ENCODE measurements around the gene MRPL2. TPM values are rescaled to one million over a fixed set of nuclear protein-coding genes. Genes with fewer than 3 reads are reported as not detected.
A peak's percentile ranks its signal among the peaks of the same experiment; 100 is the strongest.
"Not testable (repeated sequence)": the region's sequence is repeated elsewhere in the genome, so short reads cannot be mapped to it uniquely, and the experiment has no call there.

MRPL2 gene
- total RNA-seq, 1 donor from 2014 or later = 13.1 TPM

GRCh38 chr6:43053545-43054205, 5.6 kb downstream of the MRPL2 start, which contains the start of gene CUL7:
TSS of gene CUL7 (minus strand) at chr6:43053851. CDS start at chr6:43052788, 1,063 bp downstream.
- DNase-seq (ENCODE audit: low read depth in 2 of 2) = peak; percentile 81 to 97

GRCh38 chr6:43052842-43053544, 6.2 kb downstream of the MRPL2 start:
- peak in 1 of 2 donors; percentile 39 for DNase-seq (ENCODE audit: low read depth in 2 of 2)

GRCh38 chr6:43052225-43052841, 6.9 kb downstream of the MRPL2 start:
- no peak for DNase-seq (ENCODE audit: low read depth in 2 of 2)

GRCh38 chr6:43050981-43051380, 8.3 kb downstream of the MRPL2 start:
- DNase-seq (ENCODE audit: low read depth in 2 of 2) = no peak

- no peak for DNase-seq (ENCODE audit: low read depth in 2 of 2)
Measured at GRCh38 chr6:43047998-43048397, 11.2 kb downstream of the MRPL2 start.

- no peak for DNase-seq (ENCODE audit: low read depth in 2 of 2)
Measured at GRCh38 chr6:43045371-43045930, 13.8 kb downstream of the MRPL2 start.

GRCh38 chr6:43043310-43043709, 15.9 kb downstream of the MRPL2 start:
- DNase-seq (ENCODE audit: low read depth in 2 of 2) = no peak

GRCh38 chr6:43041475-43041874, 17.8 kb downstream of the MRPL2 start:
- DNase-seq (ENCODE audit: low read depth in 2 of 2) = not testable (repeated sequence)

- no peak for DNase-seq (ENCODE audit: low read depth in 2 of 2)
Measured at GRCh38 chr6:43040542-43041257, 18.5 kb downstream of the MRPL2 start.

- no peak for DNase-seq (ENCODE audit: low read depth in 2 of 2)
Measured at GRCh38 chr6:43038727-43039126, 20.5 kb downstream of the MRPL2 start.

- no peak for DNase-seq (ENCODE audit: low read depth in 2 of 2)
Measured at GRCh38 chr6:43037706-43038105, 21.5 kb downstream of the MRPL2 start.

- DNase-seq (ENCODE audit: low read depth in 2 of 2) = no peak
Measured at GRCh38 chr6:43037197-43037596, 22.0 kb downstream of the MRPL2 start.

GRCh38 chr6:43036712-43037111, 22.5 kb downstream of the MRPL2 start:
- no peak for DNase-seq (ENCODE audit: low read depth in 2 of 2)

GRCh38 chr6:43035495-43036194, 23.6 kb downstream of the MRPL2 start:
- DNase-seq (ENCODE audit: low read depth in 2 of 2) = no peak

GRCh38 chr6:43034190-43034525, 25.1 kb downstream of the MRPL2 start:
- DNase-seq (ENCODE audit: low read depth in 2 of 2) = no peak

GRCh38 chr6:43033496-43034189, 25.6 kb downstream of the MRPL2 start:
- no peak for DNase-seq (ENCODE audit: low read depth in 2 of 2)

GRCh38 chr6:43032326-43032725, 26.9 kb downstream of the MRPL2 start:
- DNase-seq (ENCODE audit: low read depth in 2 of 2) = no peak

GRCh38 chr6:43029120-43029519, 30.1 kb downstream of the MRPL2 start:
- no peak for DNase-seq (ENCODE audit: low read depth in 2 of 2)

GRCh38 chr6:43026365-43026764, 32.9 kb downstream of the MRPL2 start:
- no peak for DNase-seq (ENCODE audit: low read depth in 2 of 2)

GRCh38 chr6:43024436-43024835, 34.8 kb downstream of the MRPL2 start:
- no peak for DNase-seq (ENCODE audit: low read depth in 2 of 2)

Measured in dermis microvascular lymphatic vessel endothelial cell (primary cell).